Neural cell (in vitro differentiated cells): ENCODE results near the gene MUC12. TPM values are rescaled to one million over a fixed set of nuclear protein-coding genes. Genes with fewer than 3 reads are reported as not detected.
"Not testable (repeated sequence)": the region's sequence is repeated elsewhere in the genome, so short reads cannot be mapped to it uniquely, and the experiment has no call there.

Source experiments
- H2AFZ ChIP-seq: fragments of 200-600, 300-800 bp; sonication (generic), shearing (Covaris generic); 2 replicates; pipeline ENCODE4 v1.6.0; 2014; ENCODE audit warnings: low read depth, mild to moderate bottlenecking, antibody characterized with exemption, low read length, moderate library complexity
- H3F3A ChIP-seq: fragments of 200-600 bp; shearing (Covaris generic); 2 replicates; pipeline ENCODE4 v1.6.1; 2016; ENCODE audit warnings: mild to moderate bottlenecking, moderate library complexity, mixed read lengths, antibody characterized with exemption, low read length; ENCODE audit not compliant: insufficient read depth, poor library complexity, severe bottlenecking
- H3K27ac ChIP-seq: fragments of 200-600, 300-800 bp; sonication (generic), shearing (Covaris generic); 2 replicates; pipeline ENCODE4 v1.5.1; 2014; ENCODE audit warnings: mild to moderate bottlenecking, low read length, moderate library complexity
- H3K27me3 ChIP-seq: fragments of 300-800, 200-600 bp; sonication (generic), shearing (Covaris generic); 2 replicates; pipeline ENCODE4 v1.6.0; 2014; ENCODE audit warnings: mild to moderate bottlenecking, low read depth, low read length, moderate library complexity; ENCODE audit not compliant: insufficient read depth
- H3K36me3 ChIP-seq: fragments of 300-800, 200-600 bp; sonication (generic), shearing (Covaris generic); 2 replicates; pipeline ENCODE4 v1.5.1; 2014; ENCODE audit warnings: mild to moderate bottlenecking, antibody characterized with exemption, low read length, moderate library complexity; ENCODE audit not compliant: insufficient read depth
- H3K4me2 ChIP-seq: fragments of 300-800, 200-600 bp; sonication (generic), shearing (Covaris generic); 2 replicates; pipeline ENCODE4 v1.6.0; 2014; ENCODE audit warnings: mild to moderate bottlenecking, low read length
- H3K4me3 ChIP-seq: fragments of 300-800, 200-600 bp; sonication (generic), shearing (Covaris generic); 2 replicates; pipeline ENCODE4 v1.5.1; 2014; ENCODE audit warnings: mild to moderate bottlenecking, low read length, moderate library complexity
- H3K79me2 ChIP-seq: fragments of 200-600 bp; shearing (Covaris generic); replicated peaks from 2 replicates; pipeline ENCODE4 v1.6.0; 2014; ENCODE audit warnings: mild to moderate bottlenecking, low read length, moderate library complexity; ENCODE audit not compliant: insufficient read depth
- H3K9ac ChIP-seq: fragments of 300-800, 200-600 bp; sonication (generic), shearing (Covaris generic); 2 replicates; pipeline ENCODE4 v1.6.1; 2016; ENCODE audit warnings: mild to moderate bottlenecking, low read length, mixed read lengths
- H3K9me2 ChIP-seq: fragments of 200-600 bp; shearing (Covaris generic); 2 replicates; pipeline ENCODE4 v1.6.1; 2016; ENCODE audit warnings: mild to moderate bottlenecking, low read length, mixed read lengths; ENCODE audit not compliant: insufficient read depth
- H3K9me3 ChIP-seq: fragments of 200-600, 300-800 bp; sonication (generic), shearing (Covaris generic); 2 replicates; pipeline ENCODE4 v1.6.1; 2016; ENCODE audit warnings: mild to moderate bottlenecking, mixed run types, low read length, moderate library complexity, mixed read lengths
- H4K20me1 ChIP-seq: fragments of 200-600 bp; shearing (Covaris generic); 2 replicates; pipeline ENCODE4 v1.6.1; 2016; ENCODE audit warnings: mild to moderate bottlenecking, mixed run types; ENCODE audit not compliant: insufficient read depth
- CTCF ChIP-seq: fragments of 450-650 bp; IDR thresholded peaks from 2 replicates; pipeline ENCODE4 v1.5.1; 2014; ENCODE audit warnings: antibody characterized with exemption, mild to moderate bottlenecking, moderate library complexity; ENCODE audit not compliant: poor library complexity, severe bottlenecking
- EP300 ChIP-seq: fragments of 450-650 bp; conservative IDR thresholded peaks from 2 replicates; pipeline ENCODE4 v1.6.1; 2014; ENCODE audit warnings: antibody characterized with exemption, mild to moderate bottlenecking, moderate library complexity; ENCODE audit not compliant: poor library complexity, severe bottlenecking
- EZH2 ChIP-seq: fragments of 200-600, 300-800 bp; shearing (Covaris generic), sonication (generic); IDR thresholded peaks from 2 replicates; pipeline ENCODE4 v1.6.1; 2014; ENCODE audit warnings: antibody characterized with exemption, low read length, borderline replicate concordance, mild to moderate bottlenecking; ENCODE audit not compliant: insufficient read depth, poor library complexity, severe bottlenecking
- MXI1 ChIP-seq: fragments of 450-650 bp; conservative IDR thresholded peaks from 2 replicates; pipeline ENCODE4 v1.6.1; 2014; ENCODE audit warnings: antibody characterized with exemption, mild to moderate bottlenecking; ENCODE audit not compliant: poor library complexity, severe bottlenecking
- POLR2AphosphoS5 ChIP-seq: IDR thresholded peaks from 2 replicates; pipeline ENCODE4 v1.6.1; 2012
- RAD21 ChIP-seq: fragments of 450-650 bp; conservative IDR thresholded peaks from 2 replicates; pipeline ENCODE4 v1.6.1; 2014; ENCODE audit warnings: antibody characterized with exemption, mild to moderate bottlenecking, moderate library complexity
- REST ChIP-seq: IDR thresholded peaks from 2 replicates; pipeline ENCODE4 v1.6.1; 2012; ENCODE audit warnings: borderline replicate concordance
- SMC3 ChIP-seq: fragments of 450-650 bp; conservative IDR thresholded peaks from 2 replicates; pipeline ENCODE4 v1.6.1; 2014; ENCODE audit warnings: antibody characterized with exemption, mild to moderate bottlenecking, moderate library complexity; ENCODE audit not compliant: poor library complexity
- TAF1 ChIP-seq: IDR thresholded peaks from 2 replicates; pipeline ENCODE4 v1.6.1; 2012; ENCODE audit warnings: low read depth
- polyA plus RNA-seq: library from polyadenylated mRNA; depleted of rRNA; stranded (reverse); fragments of >200 nt; gene quantifications from 2 replicates; pipeline ENCODE4 v1.2.3, GENCODE V29; 2014

MUC12 gene
- polyA plus RNA-seq, 1 donor from 2014 or later, result not detected

- no peak overlapping the region for H3K9ac ChIP-seq
- H3K4me3 ChIP-seq, result no peak overlapping the region
- H3K27ac ChIP-seq, result no peak overlapping the region
- H3K9me3 ChIP-seq, result no peaks in the 10 kb centered on the region
- no peak overlapping the region for H2AFZ ChIP-seq
- H3K27me3 ChIP-seq, result no peaks in the 10 kb centered on the region
- no peak overlapping the region for H3K4me2 ChIP-seq
- no peaks in the 10 kb centered on the region for H3K79me2 ChIP-seq
- H3K36me3 ChIP-seq, result no peaks in the 10 kb centered on the region
- H4K20me1 ChIP-seq, result no peaks in the 10 kb centered on the region
- H3F3A ChIP-seq, result no peaks in the 10 kb centered on the region
- no peaks in the 10 kb centered on the region for H3K9me2 ChIP-seq
- TF ChIP-seq EZH2, result no peak
Observed at GRCh38 chr7:100921039-100921438, 48.3 kb upstream of the MUC12 start.

- not testable (repeated sequence) for H3K9me2 ChIP-seq, H3K4me2 ChIP-seq, H3K9me3 ChIP-seq, H3K4me3 ChIP-seq, H3K9ac ChIP-seq, H3K27me3 ChIP-seq, H3F3A ChIP-seq, H2AFZ ChIP-seq, H3K36me3 ChIP-seq, H4K20me1 ChIP-seq, H3K27ac ChIP-seq, H3K79me2 ChIP-seq
Observed at GRCh38 chr7:100923616-100924015, 45.7 kb upstream of the MUC12 start.

- Histone ChIP-seq H4K20me1 (no peaks in the 10 kb centered on the region), H3K9me2 (no peaks in the 10 kb centered on the region), H3K27me3 (no peaks in the 10 kb centered on the region), H3K9ac (no peak overlapping the region), H3K4me3 (no peak overlapping the region), H3F3A (no peaks in the 10 kb centered on the region), H3K27ac (no peak overlapping the region), H3K9me3 (no peaks in the 10 kb centered on the region), H3K36me3 (no peaks in the 10 kb centered on the region), H2AFZ (no peak overlapping the region), H3K79me2 (no peaks in the 10 kb centered on the region), H3K4me2 (no peak overlapping the region)
- TF ChIP-seq POLR2AphosphoS5 (no peak), MXI1 (no peak), TAF1 (no peak), SMC3 (no peak), EP300 (no peak), RAD21 (no peak), CTCF (no peak)
Observed at GRCh38 chr7:100929808-100930174, 39.6 kb upstream of the MUC12 start.

- H3K79me2 ChIP-seq, result no peaks in the 10 kb centered on the region
- H3K4me3 ChIP-seq, result no peak overlapping the region
- H3K27me3 ChIP-seq, result no peaks in the 10 kb centered on the region
- no peaks in the 10 kb centered on the region for H3K9me3 ChIP-seq
- H3K27ac ChIP-seq, result no peak overlapping the region
- no peaks in the 10 kb centered on the region for H3K9me2 ChIP-seq
- H2AFZ ChIP-seq, result no peak overlapping the region
- H4K20me1 ChIP-seq, result no peaks in the 10 kb centered on the region
- H3K9ac ChIP-seq, result no peak overlapping the region
- TF ChIP-seq REST (no peak), CTCF (no peak), EP300 (no peak), RAD21 (no peak), EZH2 (no peak), TAF1 (no peak), POLR2AphosphoS5 (no peak), SMC3 (no peak), MXI1 (no peak)
- no peaks in the 10 kb centered on the region for H3K36me3 ChIP-seq
- no peaks in the 10 kb centered on the region for H3F3A ChIP-seq
- H3K4me2 ChIP-seq, result no peak overlapping the region
Observed at GRCh38 chr7:100933734-100934133, 35.6 kb upstream of the MUC12 start.
